ENCODE data around the gene AKAP14. TPM values are rescaled to one million over a fixed set of nuclear protein-coding genes. Genes with fewer than 3 reads are reported as not detected.
A peak's percentile ranks its signal among the peaks of the same experiment; 100 is the strongest.

Gene AKAP14
- total RNA-seq, 4 donors from 2014 or later, result 0.97 TPM; not detected in 3

DNA sequence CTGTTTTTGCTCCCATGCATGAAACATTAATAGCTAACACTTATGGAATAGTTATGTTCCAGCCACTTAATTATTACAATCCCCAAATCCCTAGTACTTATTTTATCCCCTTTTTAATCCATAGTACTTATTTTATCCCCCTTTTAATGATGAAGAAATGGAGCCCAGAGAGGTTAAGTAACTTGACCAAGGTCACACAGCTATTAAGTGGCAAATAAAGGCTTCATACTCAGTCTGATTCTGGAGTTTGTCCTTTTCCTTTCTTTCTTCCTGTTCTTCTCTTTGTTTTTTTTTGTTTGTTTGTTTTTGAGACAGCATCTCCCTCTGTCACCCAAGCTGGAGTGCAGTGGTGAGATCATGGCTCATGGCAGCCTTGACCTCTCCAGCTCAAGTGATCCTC lies 45.6 kb downstream of the AKAP14 start:
- H3K36me3 ChIP-seq, result no peaks in the 10 kb centered on the region
- no peak overlapping the region for H3K27ac ChIP-seq
- H3K27me3 ChIP-seq, result no peaks in the 10 kb centered on the region
- no peaks in the 10 kb centered on the region for H3K9me3 ChIP-seq
- intact Hi-C loops (cut with DNase I; ENCODE audit: low total_unique reads), result no loop called here
- no peak for DNase-seq
- TF ChIP-seq POLR2A (IDR thresholded peaks at IDR 0.05), result no peak
- TF ChIP-seq, protein P1, sequence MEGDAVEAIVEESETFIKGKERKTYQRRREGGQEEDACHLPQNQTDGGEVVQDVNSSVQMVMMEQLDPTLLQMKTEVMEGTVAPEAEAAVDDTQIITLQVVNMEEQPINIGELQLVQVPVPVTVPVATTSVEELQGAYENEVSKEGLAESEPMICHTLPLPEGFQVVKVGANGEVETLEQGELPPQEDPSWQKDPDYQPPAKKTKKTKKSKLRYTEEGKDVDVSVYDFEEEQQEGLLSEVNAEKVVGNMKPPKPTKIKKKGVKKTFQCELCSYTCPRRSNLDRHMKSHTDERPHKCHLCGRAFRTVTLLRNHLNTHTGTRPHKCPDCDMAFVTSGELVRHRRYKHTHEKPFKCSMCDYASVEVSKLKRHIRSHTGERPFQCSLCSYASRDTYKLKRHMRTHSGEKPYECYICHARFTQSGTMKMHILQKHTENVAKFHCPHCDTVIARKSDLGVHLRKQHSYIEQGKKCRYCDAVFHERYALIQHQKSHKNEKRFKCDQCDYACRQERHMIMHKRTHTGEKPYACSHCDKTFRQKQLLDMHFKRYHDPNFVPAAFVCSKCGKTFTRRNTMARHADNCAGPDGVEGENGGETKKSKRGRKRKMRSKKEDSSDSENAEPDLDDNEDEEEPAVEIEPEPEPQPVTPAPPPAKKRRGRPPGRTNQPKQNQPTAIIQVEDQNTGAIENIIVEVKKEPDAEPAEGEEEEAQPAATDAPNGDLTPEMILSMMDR (IDR thresholded peaks at IDR 0.05), result no peak
- no peak overlapping the region for H3K4me3 ChIP-seq
- H3K4me1 ChIP-seq, result no peaks in the 10 kb centered on the region

DNA sequence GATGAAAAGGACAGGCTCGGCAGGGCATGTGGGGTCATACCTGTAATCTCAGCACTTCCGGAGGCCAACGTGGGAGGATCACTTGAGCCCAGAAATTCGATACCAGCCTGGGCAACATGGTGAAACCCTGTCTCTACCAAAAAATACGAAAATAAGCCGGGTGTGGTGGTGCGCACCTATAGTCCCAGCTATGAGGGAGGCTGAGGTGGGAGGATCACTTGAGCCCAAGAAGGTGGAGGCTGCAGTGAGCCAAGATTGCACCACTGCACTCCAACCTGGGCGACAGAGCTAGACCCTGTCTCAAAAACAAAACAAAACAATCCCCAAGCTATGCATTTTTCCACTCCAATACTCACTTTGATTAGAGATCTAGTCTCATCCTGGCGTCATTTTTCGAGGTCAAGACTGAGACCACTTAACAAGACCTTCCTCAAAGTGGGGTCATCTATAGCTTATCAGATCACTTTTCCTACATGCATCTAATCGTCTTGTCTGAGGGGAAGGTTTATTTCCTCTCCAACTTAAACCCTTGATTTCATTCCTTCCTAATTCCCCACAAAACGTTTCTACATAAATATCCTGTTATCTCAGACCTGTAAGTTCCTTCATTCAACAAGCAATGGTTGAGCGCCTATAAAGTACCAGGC lies 46.6 kb downstream of the AKAP14 start:
- intact Hi-C loops (cut with DNase I; ENCODE audit: low total_unique reads), result no loop called here
- TF ChIP-seq, protein P1 (IDR thresholded peaks at IDR 0.05), result no peak
- TF ChIP-seq POLR2A (IDR thresholded peaks at IDR 0.05), result no peak
- peak overlapping the region; percentile 75 to 87 for H3K27ac ChIP-seq

DNA sequence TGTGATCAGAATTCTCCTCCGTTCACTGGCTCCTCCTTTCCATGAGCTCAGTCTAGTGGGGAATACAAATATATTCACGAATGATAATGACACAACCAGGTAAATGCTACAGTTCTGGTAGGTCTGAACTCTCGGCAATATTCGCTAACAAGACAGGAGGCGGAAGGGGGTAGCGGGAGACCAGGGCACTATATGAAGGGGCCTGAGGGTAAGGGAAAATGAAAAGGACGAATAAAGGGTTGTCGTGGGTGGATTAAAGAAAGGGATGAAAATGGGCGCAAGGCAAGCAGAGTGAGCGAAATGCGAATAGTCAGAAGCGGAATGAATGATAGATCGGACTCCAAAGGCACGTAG lies 47.1 kb downstream of the AKAP14 start:
- Histone ChIP-seq H3K9me3 (no peaks in the 10 kb centered on the region), H3K36me3 (no peaks in the 10 kb centered on the region), H3K4me3 (peak overlapping the region; percentile 54 to 76), H3K4me1 (no peaks in the 10 kb centered on the region), H3K27me3 (no peaks in the 10 kb centered on the region), H3K27ac (peak overlapping the region; percentile 75 to 87)
- intact Hi-C loops (cut with DNase I; ENCODE audit: low total_unique reads), result no loop called here
- no peak for TF ChIP-seq POLR2A (IDR thresholded peaks at IDR 0.05)
- TF ChIP-seq, protein P1 (IDR thresholded peaks at IDR 0.05), result no peak
- DNase-seq, result no peak

More for the DNA sequence above, 46.6 kb downstream of the AKAP14 start:
- H3K4me1 ChIP-seq, result no peaks in the 10 kb centered on the region
- H3K27me3 ChIP-seq, result no peaks in the 10 kb centered on the region
- no peak for DNase-seq
- H3K9me3 ChIP-seq, result no peaks in the 10 kb centered on the region
- H3K4me3 ChIP-seq, result peak overlapping the region; percentile 54 to 76
- H3K36me3 ChIP-seq, result no peaks in the 10 kb centered on the region

DNA sequence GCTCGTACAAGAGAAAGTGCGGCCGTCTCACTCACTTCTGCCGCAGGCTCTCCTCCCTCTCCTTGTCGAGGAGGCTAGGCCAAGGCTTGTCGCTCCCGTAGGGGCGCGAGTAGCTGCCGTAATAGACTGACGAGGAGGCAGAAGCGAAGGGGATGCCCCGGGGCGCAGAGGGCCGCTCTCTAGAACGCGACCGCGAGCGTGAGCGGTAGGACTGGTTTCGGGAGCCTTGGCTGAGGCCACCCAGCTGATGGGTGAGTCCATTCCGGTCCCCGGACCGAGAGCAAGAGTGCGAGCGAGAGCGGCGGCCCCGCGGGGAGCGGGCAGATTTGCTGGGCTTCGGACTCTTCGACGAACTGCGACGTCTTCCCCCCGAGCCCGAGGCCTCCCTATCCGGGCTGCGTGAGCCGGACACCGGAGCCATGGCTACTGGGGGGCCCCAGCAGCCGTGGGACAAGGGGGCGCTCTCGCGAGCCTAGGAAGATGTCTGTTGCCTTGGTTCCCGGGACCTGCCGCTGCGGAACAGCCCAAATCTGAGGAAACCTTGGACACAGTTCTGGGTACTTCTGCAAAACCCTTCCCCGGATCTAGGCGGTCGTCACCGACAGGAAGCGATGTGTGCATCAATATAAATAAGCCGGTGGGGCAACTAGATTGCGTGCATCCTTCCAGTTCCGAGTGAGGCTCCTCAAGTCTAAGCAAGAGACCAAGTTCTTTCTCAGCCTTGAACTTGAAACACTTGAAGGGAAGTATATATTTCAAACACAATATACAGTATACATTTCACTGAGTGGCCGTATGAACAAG lies 47.7 kb downstream of the AKAP14 start, which contains the start of gene NKAP:
NKAP (minus strand) TSS at position 567 of the 804 bp plus-strand sequence; CDS start at position 421, 146 bp downstream.
- peak; percentile 80 to 83 for DNase-seq
- Histone ChIP-seq H3K27me3 (no peaks in the 10 kb centered on the region), H3K27ac (peak within 1 kb of the TSS; percentile 75 to 87), H3K9me3 (no peaks in the 10 kb centered on the region), H3K36me3 (no peaks in the 10 kb centered on the region), H3K4me1 (no peaks in the 10 kb centered on the region), H3K4me3 (peak within 1 kb of the TSS; percentile 54 to 76)
- TF ChIP-seq, protein P1 (IDR thresholded peaks at IDR 0.05), result peak in 1 of 4 experiments; percentile 15
- peak in 1 of 2 donors; percentile 44 for TF ChIP-seq POLR2A (IDR thresholded peaks at IDR 0.05)
- intact Hi-C loops (cut with DNase I; ENCODE audit: low total_unique reads), result no loop called here

DNA sequence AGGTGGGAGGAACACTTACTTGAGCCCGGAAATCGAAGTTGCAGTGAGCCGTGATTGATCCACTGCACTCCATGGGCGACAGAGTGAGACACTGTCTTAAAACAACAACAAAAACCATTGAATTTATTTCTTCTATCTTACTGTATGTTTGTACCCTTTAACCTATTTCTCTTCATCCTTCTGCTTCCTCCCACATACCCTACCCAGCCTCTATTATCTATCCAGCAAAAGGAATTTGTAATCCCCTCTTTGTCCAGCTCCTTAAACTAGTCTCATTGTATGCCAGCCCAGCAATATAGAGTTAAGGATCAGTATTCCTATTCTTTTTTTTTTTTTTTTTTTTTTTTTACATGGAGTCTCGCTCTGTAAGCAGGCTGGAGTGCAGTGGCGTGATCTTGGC lies 49.8 kb downstream of the AKAP14 start:
- DNase-seq, result no peak
- H3K27ac ChIP-seq, result no peak overlapping the region
- TF ChIP-seq POLR2A (IDR thresholded peaks at IDR 0.05), result no peak
- TF ChIP-seq, protein P1 (IDR thresholded peaks at IDR 0.05), result no peak
- H3K4me3 ChIP-seq, result no peak overlapping the region
- no peaks in the 10 kb centered on the region for H3K9me3 ChIP-seq
- no peaks in the 10 kb centered on the region for H3K4me1 ChIP-seq
- H3K36me3 ChIP-seq, result no peaks in the 10 kb centered on the region
- intact Hi-C loops (cut with DNase I; ENCODE audit: low total_unique reads), result no loop called here
- no peaks in the 10 kb centered on the region for H3K27me3 ChIP-seq
